ENCODE results near the gene ASAP2.
"Not testable (repeated sequence)": the region's sequence is repeated elsewhere in the genome, so short reads cannot be mapped to it uniquely, and the experiment has no call there.

ASAP2 gene

DNA sequence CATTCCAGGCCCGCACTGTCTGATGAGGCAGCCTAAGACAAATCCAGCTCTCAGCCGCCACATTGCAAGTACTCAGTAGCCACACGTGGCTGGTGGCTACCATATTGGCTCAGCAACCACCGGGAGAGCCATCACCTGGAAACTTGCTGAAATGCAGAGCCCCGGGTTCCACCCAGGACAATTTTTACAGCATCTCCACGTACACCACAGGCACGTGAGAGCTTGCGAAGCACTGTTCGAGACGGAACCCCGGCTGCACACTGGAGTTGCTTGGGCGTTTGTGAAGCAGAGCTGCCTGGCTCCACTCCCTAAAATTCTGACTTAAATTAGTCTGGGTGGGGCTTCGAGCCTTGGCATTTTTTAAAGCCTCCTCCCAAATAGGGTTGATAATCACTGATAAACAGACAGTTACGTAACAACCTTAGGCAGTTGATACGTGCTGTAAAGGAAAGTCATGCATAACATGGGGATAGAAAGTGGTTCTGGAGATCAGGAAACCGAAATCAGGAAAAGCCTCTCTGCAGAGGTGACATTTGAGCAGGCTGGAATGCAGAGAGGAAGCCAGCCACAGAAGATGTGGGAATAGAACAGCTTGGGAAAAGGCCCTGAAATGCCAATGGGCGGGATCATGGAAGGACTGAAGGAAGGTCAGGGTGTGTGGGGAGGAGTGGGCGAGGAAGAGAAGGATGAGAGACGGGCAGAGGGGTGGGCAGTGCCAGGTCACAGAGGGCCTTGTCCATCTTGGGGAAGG, 6.2 kb downstream of the ASAP2 start:
- no peak for DNase-seq

DNA sequence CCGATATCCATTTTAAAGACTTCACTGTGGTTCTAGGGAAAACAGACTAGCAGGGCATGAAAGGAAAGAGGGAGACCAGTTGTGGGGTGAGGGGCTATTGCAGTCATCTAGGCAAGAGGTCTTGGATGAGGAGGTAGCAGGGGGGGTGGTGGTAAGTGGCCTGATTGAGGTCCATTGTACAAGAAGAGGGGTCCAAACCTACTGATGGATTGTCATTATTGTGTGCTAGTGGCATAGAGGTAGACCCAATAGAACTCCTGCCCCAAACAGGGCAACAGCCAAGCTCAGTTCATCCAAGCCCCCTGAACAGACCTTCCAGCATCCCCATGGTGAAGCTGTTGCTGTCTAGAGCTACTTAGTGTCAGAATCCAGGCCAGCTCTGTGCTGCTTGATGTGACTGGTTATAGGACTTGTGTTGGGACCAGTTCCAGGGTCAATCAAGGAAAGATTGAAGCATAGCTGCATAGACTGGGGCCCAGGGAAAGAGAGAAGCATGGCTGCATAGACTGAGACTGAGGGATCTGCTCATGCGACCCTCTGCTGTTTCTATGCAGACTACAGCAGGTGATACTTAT, 7.0 kb downstream of the ASAP2 start:
- no peak for DNase-seq

DNA sequence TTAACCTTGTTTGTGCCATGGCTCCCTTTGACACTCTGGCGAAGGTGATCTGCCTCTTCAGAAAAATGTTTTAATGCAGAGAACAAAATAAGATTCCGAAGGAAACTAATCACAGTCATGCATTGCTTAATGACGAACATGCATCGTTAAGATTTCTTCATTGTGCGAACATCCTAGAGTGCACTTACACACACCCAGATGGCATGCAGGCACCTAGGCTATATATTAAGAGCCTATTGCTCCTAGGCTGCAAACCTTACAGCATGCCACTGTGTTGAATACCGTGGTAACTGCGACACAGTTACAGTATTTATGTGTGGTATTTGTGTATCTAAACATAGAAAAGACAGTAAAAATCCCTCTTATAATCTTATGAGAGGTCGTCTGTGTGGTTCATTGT, 8.3 kb downstream of the ASAP2 start:
- no peak for DNase-seq

DNA sequence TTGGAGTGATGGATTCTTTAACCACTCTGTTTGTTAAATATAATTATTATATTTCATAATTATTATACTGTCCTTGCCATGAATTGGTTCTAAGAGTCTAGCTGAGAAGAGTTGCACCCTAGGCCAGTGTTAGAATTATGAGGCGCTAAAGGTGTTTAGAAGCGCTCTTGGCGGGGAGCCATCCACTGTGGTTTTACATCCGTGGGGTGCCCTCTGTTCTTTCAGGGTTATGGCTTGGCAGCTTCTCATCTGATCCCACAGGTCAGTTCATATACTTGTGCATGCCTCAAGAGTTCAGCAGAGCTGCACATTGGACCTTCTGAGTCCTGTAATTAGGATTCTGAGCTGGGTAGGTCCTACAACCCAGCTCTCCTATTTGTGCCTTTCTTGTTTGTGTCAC, 9.1 kb downstream of the ASAP2 start:
- no peak for DNase-seq

DNA sequence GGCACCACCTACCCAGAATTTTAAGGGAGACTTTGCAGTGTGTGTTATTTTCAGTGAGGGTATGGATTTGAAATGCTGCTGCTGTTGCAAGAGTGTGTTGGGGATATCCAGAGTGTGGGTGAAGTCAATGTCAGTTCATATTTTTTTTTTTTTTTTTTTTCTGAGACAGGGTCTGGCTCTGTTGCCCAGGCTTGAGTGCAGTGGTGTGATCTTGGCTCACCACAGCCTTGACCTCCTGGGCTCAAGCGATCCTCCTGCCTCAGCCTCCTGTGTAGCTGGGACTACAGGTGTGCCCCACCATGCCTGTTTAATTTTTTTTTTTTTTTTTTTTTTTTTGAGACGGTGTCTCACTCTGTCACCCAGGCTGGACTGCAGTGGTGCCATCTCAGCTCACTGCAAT, 9.5 kb downstream of the ASAP2 start:
- not testable (repeated sequence) for DNase-seq

DNA sequence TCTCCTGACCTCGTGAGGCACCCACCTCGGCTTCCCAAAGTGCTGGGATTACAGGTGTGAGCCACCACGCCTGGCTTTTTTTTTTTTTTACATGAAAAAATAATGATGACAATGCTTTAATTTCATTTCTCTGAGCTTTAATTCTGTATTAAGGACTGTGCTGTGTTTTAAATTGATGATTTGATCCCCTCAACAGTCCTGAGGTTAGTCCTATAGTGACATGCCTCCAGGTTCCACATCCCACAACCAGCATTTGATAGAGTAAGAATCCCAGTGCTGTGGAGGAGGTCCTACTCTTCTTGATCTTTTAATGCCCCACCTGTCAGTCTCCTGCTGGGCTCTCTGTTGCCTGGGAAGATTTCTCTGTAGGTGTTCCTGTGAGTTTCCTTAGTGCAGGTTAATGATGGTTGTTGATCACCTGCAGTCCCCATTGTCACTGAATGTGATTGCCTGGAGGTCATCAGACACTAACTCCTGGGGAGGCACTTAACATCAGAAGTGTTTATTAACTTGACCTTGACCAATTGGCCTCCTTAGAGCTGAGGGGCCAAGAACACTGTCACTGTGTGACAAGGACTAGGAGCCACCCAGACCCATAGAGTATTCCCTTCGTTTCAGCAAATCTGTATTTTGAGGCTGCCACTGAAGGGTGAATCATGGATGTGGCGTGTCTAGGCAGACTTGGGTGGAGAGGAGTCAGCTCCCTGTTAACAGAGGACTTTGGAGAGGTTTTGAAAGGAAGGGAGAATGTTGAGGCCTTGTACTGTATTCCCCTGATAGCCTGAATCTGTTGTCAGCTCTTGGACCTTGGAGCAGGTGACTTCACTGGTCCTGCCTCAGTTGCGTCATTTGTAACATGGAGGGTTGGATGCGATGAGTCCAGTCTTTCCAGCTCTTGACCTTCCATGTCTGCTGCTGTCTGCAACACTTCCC, 11.5 kb downstream of the ASAP2 start:
- DNase-seq: no peak

DNA sequence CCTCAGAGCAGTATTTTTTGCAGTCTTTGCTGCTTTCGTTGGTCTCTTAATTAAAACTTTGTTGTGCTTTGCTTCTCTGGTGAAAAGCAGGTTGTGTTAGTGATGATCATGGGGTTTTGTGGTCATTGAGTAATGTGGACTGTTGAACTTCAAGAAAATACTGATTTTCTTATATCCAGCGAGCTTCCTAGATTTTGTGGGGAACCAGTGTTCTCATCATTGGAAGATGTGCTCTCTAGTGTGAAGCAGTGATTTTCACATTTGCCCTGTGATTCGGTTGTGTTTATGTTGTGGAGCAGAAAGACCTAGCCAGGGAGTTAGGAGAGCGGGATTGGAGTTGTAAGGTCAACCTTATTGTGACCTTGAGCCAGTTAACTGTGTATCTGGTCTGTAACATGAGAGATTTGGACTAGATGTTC, 12.4 kb downstream of the ASAP2 start:
- no peak for DNase-seq

DNA sequence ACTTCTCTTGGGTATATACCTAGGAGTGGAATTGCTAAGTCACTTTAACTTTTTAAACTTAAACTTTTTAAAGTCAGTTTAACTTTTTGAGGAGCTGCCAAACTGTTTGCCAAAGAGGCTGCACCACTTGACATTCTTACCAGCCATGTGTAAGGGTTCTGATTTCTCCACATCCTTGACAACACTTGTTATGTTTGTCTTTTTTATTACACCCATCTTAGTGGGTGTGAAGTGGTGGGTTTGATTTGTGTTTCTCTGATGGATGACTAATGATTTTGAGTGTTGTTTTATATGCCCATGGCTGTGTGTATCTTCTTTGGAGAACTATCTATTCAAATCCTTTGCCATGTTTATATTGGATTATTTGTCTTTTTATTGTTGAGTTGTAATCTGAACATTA, 13.6 kb downstream of the ASAP2 start:
- no peak for DNase-seq

DNA sequence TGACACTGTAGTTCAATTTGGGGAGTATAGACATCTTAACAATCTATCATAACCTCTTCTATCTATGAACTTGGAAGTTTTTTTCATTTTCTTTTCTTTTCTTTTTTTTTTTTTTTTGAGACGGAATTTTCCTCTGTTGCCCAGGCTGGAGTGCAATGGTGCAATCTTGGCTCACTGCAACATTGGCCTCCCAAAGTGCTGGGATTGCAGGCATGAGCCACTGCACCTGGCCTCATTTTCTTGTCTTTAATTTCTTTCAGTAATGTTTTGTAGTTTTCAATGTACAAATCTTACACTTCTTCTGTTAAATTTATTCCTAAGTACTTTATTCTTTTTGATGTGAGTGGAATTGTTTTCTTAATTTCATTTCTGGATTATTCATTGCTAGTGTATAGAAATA, 14.6 kb downstream of the ASAP2 start:
- DNase-seq: no peak

DNA sequence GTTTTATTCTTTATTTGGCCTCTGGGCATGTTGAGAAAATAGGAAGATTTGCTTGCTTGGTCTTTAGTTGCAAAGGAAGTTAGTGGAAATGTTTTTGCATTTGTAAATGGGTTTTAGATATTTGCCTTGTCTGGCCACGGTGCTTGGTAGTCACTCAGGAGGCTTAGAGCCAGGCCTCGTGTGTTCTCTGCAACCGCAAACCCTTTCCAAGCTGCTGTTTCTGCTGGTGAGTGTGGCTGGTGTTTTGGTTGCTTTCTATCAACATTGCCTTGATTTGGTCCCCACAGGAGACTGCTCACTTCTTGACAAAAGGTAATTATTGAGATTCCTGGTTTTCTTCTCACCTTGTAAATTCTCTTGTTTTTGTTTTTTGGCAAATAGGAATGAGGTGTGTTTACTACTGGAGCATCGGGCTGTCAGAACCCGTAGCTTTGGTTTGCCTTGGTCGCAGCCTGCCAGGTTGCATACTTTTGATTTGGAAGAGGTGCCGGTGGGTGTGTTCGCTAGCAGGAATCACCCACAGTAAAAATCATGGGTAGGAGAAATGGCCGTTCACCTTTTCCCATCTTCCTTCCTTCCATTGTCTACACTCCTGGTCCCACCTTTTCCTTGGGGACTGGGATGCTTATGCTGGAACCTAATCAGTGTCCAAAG, 15.8 kb downstream of the ASAP2 start:
- no peak for DNase-seq

DNA sequence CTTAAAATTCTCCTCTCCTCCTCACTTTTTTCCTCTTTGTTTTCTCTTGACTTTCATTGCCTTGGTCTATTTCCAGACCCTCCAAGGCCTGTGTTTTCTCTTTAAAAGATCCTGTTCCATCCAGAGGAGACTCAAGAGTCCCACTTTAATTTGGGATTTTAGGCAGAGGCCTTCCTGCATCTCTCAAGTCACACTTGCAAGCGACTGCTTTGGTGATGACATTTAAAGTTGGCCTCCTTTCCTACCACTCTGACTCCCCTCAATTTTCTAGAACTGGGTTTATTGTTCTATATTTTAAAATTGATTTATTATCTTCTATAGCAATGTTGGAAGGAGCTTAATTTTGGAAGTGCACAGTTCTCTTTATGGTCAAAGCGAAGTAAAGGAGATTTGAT, 16.3 kb downstream of the ASAP2 start:
- DNase-seq: no peak

DNA sequence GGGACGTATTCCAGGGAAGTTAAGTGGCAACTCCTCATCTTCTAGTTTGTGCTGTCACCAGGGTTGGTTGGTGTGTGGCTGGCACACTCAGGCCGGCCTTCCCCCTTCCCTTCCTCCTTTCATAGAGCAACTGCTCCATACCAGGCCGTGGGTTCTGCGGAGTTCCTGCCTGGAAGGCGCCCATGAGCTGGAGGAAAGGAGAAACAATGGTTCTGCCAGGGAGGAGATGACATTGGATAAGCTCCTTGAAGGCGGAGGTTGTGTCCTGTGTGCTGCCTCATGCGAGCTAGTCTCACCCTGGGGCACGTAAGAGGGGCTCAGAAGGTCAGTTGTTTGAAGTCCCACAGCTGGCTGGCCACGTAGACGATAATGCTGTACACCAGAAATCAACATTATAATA, 19.2 kb downstream of the ASAP2 start:
- no peak for DNase-seq

DNA sequence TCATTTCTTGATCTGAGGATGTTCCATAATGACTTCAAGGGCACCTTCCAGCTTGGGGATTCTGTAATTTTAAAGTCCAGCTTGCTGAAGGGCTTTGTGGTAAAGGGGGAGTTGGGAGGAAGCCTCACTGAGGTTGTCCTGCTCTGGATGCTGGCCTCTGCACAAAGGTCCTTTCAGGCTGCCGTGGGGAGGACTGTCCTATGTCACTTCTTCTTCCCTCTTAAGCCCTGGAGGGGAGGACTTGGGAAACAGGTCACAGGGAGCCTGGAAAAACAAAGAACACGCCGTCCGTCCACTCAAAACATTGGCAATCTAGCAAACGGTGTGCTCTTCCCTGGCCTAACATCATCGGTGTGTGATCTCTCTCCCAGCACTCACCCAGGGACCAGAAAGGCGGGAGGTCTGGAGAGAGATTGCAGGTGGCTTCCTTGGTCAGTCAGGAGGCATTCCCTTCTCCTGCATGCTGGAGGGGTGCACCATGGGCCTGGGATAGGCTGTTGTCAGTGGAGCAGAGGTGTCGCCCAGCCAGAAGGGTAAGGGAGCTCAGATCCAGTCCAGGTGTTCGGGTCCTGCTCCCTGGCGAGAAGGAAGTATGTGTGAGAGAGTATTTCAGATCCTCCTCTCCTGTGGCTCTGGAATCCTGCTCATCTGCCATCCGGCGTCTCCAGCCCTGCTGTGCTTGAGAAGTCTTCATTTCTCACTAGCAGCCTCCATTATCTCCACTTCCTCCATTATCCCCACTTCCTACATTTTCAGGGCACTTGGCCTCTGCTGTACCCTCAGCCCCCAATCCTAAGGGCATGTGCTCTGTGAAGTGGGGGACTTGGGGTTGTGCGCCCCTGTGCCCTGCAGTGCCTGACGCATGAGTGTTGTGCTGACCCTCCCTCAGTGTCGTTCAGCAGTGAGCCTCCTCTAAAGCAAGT, 20.1 kb downstream of the ASAP2 start:
- no peak for DNase-seq

DNA sequence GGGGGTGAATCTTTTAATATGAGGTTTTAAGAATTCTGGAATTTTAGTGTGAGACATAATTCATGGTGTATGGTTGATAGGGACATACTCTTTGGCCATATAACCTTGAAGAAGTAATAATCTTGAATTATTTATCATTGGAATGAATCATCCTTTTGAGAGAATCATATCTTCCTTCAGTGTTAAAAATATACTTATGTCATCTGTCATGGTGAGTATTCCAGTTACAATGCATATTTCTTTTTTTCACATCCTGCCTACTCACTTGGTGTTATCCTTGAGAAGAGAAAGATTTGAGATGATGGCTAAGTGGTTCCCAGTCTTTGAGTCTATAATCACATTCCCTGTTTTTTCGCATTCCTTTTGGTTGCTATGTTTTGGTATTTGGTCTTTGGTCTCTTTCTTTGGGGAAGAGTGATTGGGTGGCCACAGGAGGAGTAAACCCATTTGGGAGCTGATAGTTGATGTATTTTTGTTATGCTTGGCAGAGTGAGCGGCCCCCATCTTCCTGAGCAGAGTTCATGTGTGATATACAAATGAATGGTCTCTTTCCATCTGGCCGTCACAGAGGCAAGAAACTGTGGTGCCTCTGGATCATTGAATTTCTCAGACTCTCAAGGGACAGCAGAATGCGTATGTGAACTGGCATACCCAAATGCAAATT, 21.6 kb downstream of the ASAP2 start:
- no peak for DNase-seq

DNA sequence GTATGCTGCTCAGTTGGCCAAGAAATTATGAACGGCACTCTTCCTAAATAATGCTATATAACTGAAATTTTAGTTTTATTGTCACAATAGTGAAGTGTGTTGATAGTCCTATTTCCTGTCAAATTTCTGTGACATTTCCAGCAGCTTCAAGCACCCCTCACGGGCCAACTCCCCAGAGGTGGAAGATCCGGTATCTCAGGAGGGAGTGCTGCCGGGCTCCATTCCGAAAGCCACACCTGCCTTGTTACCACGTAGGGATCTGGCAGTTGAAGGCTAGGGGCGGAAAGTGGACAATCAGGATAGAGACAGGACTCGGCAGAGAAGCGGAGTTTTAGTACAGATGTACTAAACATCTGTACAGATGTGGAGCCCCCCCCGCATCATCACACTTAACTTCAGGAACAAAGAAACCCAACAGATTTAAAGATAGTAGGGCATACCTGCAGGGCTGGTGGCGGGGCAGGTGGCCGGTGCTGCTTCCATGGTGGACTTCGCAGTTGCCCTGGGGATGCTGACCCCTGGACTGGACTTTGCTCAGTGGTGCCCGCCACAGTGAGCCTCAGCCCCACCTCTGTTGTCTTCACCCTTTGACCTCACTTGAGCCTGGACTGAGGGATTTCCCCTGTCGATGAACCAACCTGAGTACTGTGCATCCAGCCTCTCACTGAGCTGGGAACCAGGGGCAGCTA, 22.3 kb downstream of the ASAP2 start:
- DNase-seq: no peak

DNA sequence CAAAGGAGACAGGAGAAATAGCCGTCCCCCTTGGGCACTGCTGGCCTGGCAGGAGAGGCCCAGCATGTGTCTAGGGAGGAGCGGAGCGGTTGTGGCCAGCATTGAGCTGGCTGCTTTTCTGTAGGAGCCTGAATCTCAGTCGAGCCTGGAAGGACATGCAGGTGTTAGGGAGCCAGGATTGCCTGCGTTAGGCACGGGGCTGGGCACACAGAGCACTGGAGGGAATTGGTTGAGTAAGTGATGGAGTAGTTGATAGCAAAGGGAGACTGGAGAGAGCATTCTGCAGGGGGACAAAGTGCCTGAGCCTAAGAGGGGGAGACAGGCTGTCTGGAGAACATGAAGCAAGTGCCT, 22.8 kb downstream of the ASAP2 start:
- no peak for DNase-seq

DNA sequence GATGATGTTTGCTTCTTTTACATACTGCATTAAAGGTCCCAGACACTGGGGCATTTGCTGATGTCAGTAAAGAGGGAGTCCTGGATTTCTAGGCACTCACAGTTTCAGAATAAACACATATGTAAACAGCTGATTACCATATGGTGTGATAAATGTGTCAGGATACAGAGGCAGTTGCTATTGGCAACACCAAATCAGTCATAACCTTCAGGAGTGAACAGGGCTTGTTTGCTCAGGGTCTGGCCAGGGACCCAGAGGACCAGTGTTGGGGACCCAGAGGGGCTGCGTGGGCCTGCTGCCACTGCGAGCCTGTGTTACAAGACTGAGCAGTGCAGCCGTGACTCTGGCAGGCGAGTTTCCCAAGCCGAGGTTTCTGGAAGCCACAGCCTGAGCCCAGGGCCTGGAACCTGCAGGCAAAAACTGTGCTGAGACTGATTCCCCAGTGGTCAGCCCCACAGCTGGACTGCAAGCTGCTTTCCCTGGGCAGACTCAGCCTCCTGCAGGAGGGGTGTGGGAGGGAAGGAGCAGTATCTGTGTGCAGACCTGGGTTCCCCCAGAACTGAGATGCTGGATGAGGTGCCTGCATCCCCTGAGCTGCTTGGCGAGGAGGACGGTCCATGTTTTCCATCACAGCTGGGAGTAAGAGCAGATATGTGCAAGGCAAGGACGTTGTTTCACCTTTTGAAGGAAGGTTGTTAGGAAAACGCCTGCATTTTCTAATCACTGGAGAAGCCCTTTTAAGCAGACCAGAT, 23.6 kb downstream of the ASAP2 start:
- DNase-seq: no peak

DNA sequence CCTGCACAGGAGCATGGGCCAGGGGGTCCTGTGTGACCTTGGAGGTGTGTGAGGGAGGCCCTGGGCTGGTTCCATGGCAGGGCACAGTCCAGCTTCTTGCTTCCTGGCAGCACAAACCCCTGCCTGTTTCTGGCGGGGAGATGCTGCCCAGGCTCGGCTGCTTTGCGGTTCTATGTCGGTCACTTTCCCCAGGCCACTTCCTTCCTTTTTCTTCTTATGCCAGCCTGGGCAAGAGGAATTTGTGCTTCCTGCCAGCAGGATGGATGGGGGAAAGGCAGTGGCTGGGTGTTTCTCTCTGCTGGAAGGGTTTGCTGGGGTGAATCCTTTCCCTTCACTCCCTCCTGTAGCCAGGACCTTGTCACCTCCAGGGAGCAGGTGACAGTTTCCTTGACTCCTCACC, 24.3 kb downstream of the ASAP2 start:
- no peak for DNase-seq

DNA sequence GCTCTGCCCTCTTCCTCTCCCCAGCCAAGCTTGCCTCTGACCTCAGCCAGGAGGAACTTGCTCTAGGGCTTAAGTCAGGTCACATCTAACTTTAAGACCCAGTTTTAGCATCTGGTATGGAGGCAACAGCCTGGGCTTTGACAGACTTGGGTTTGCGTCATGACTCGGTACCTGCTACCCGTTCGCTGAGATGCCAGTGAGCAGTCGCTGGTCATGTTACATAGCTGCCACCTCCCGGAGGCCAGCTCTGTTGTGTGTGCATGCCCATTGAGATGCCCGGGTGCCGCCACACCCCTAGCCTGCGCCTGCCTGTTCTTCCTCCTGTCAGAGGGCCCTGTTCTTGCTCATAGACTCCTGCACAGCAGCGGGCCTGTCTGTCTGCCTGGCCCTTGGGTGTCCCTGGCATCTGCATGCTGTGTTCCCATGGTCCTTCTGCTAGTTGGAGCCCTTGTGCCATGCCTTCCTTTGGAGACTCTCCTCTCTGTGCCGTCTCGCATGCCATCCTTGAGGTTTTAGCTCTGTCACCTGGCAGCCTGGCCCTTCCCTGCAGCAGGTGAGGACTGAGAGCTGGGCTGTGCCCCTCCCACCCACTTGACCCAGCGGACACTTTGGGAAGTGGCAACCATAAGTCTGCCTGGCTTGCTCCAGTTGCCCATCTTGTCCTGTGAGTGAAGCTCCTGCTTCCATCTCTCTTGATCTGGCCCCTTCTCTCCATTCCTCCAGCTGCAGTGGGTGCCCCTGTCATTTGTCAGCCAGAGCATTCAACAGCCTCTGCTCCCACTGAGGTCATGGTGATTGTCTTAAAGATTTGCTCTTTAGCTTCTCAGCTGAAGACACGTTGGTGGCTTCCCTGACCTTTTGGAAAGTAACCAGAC, 24.9 kb downstream of the ASAP2 start:
- no peak for DNase-seq

DNA sequence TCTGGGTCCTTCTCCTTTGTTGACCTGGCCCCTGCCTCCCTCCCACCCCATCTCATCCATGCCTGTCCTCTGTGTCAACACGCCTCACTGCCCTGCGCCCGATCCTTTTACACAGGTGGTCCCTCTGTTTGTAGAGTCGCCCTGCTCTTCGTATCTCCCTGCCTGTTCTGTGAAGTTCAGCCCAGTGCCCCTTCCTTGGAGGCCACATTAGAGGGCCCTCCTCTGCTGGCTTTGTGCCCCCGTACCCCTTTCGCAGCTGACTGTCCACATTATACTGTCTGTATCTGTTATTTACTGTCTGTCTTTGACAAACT, 25.5 kb downstream of the ASAP2 start:
- no peak for DNase-seq

All from NCI-H1436 treated with DMSO at 0.1 percent for 48 hours (cell line).